Activated CD4-positive, alpha-beta T cell treated with anti-CD3 and anti-CD28 coated beads for 36 hours (primary cell): ENCODE measurements around the gene FUT8. TPM values are rescaled to one million over a fixed set of nuclear protein-coding genes. Genes with fewer than 3 reads are reported as not detected.
"Not testable (repeated sequence)": the region's sequence is repeated elsewhere in the genome, so short reads cannot be mapped to it uniquely, and the experiment has no call there.

ENCODE experiments used
- ATAC-seq: fragments of 200-7000 bp; cut with Tn5 transposase; one replicate; pipeline ENCODE4 v1.10.0; 2021; ENCODE audit warnings: mild to moderate bottlenecking, moderate library complexity
- CTCF ChIA-PET: fragments of 350-600 bp; sonication (Branson Sonifier 250); formaldehyde crosslinking; loops from one replicate; lab custom pipeline; 2021; ENCODE audit warnings: antibody characterized with exemption; lab: Charles Lee
- POLR2A ChIA-PET: fragments of 350-600 bp; sonication (Branson Sonifier 250); formaldehyde crosslinking; loops from one replicate; lab custom pipeline; 2021; ENCODE audit warnings: antibody characterized with exemption, inconsistent platforms; lab: Charles Lee
- DNase-seq: peaks from one replicate; pipeline ENCODE4 v3.0.0-alpha.2; 2020
- H3K27ac Mint-ChIP-seq: one replicate; pipeline ENCODE4 v1.8.0; 2021; ENCODE audit warnings: mixed read lengths
- H3K27me3 Mint-ChIP-seq: one replicate; pipeline ENCODE4 v1.8.0; 2021; ENCODE audit warnings: mixed read lengths
- H3K36me3 Mint-ChIP-seq: one replicate; pipeline ENCODE4 v1.8.0; 2021; ENCODE audit warnings: low read depth, mixed read lengths
- H3K4me1 Mint-ChIP-seq: one replicate; pipeline ENCODE4 v1.8.0; 2021; ENCODE audit warnings: mixed read lengths
- H3K4me3 Mint-ChIP-seq: one replicate; pipeline ENCODE4 v1.8.0; 2021; ENCODE audit warnings: mild to moderate bottlenecking, moderate library complexity, mixed read lengths
- H3K9me3 Mint-ChIP-seq: one replicate; pipeline ENCODE4 v1.8.0; 2021; ENCODE audit warnings: low read depth, mixed read lengths
- intact Hi-C, 2 experiments: fragments of 100-400 bp; cut with DNase I in 1 of 2; cut with micrococcal nuclease in 1 of 2; formaldehyde crosslinking; loops; one replicate each; pipeline versions ENCODE4 v1.14.2 to v1.15.1; 2022 to 2024; cut with DNase I, micrococcal nuclease
- total RNA-seq, 2 experiments: library from RNA; stranded (reverse); gene quantifications; one replicate each; pipeline ENCODE4 v1.2.3, GENCODE V29; 2021

The FUT8 gene
- total RNA-seq, 2 experiments from 2014 or later = 44.2 to 50.0 TPM

GRCh38 chr14:65415613-65416012 is 3.1 kb downstream of the FUT8 start:
- POLR2A ChIA-PET = interaction anchor here (0.6 to 1.1 kb wide), 2 partner anchors 232 to 545 kb away, joined by 3 read pairs; no protein-coding TSS in a partner anchor
- intact Hi-C loops = loop anchor here (1.0 to 5.0 kb wide), 3 partner anchors 409 to 655 kb away; no protein-coding TSS in a partner anchor
- Mint-ChIP-seq H3K27ac (no peak overlapping the region), H3K4me3 (no peak overlapping the region), H3K27me3 (no peaks in the 10 kb centered on the region), H3K36me3 (peaks cover 1% of the 10 kb centered on the region), H3K9me3 (no peaks in the 10 kb centered on the region), H3K4me1 (peaks cover 37% of the 10 kb centered on the region)
- no peak for ATAC-seq
- DNase-seq = no peak
- CTCF ChIA-PET = interaction anchor here (0.6 to 6.6 kb wide), 57 partner anchors 8 to 655 kb away, joined by 3 to 66 read pairs (median 3); no protein-coding TSS in a partner anchor

- ChIA-PET POLR2A (no interaction called here), CTCF (interaction anchor here (1.0 kb wide), 1 partner anchor 405 kb away, joined by 3 read pairs; no protein-coding TSS in a partner anchor)
- Mint-ChIP-seq H3K27ac (no peak overlapping the region), H3K4me3 (no peak overlapping the region), H3K9me3 (no peaks in the 10 kb centered on the region), H3K4me1 (peaks cover 31% of the 10 kb centered on the region), H3K36me3 (peaks cover 10% of the 10 kb centered on the region), H3K27me3 (no peaks in the 10 kb centered on the region)
- no peak for DNase-seq
- intact Hi-C loops = loop anchor here in 1 of 2 experiments (5.0 kb wide), 1 partner anchor 538 kb away; no protein-coding TSS in a partner anchor
- no peak for ATAC-seq
Observed at GRCh38 chr14:65419593-65420252, 7.2 kb downstream of the FUT8 start.

- peaks cover 19% of the 10 kb centered on the region for H3K36me3 Mint-ChIP-seq
- DNase-seq = no peak
- POLR2A ChIA-PET = interaction anchor here (0.7 kb wide), 1 partner anchor 19 kb away, joined by 3 read pairs; no protein-coding TSS in a partner anchor
Observed at GRCh38 chr14:65421201-65421981, 8.9 kb downstream of the FUT8 start.

GRCh38 chr14:65422088-65422834 is 9.7 kb downstream of the FUT8 start:
- ATAC-seq (no peak), DNase-seq (no peak)
- H3K36me3 Mint-ChIP-seq = peaks cover 25% of the 10 kb centered on the region
- H3K9me3 Mint-ChIP-seq = no peaks in the 10 kb centered on the region
- H3K27me3 Mint-ChIP-seq = no peaks in the 10 kb centered on the region
- no peak overlapping the region for H3K4me3 Mint-ChIP-seq
- H3K4me1 Mint-ChIP-seq = peaks cover 38% of the 10 kb centered on the region
- H3K27ac Mint-ChIP-seq = no peak overlapping the region
- POLR2A ChIA-PET = no interaction called here
- CTCF ChIA-PET = interaction anchor here (0.7 to 1.1 kb wide), 2 partner anchors 398 to 402 kb away, joined by 3 to 4 read pairs; no protein-coding TSS in a partner anchor
- intact Hi-C loops = no loop called here

More at GRCh38 chr14:65421201-65421981, 8.9 kb downstream of the FUT8 start:
- intact Hi-C loops = no loop called here
- Mint-ChIP-seq H3K27me3 (no peaks in the 10 kb centered on the region), H3K27ac (no peak overlapping the region), H3K4me3 (no peak overlapping the region), H3K9me3 (no peaks in the 10 kb centered on the region), H3K4me1 (peaks cover 37% of the 10 kb centered on the region)
- CTCF ChIA-PET = interaction anchor here (1.1 kb wide), 1 partner anchor 403 kb away, joined by 4 read pairs; no protein-coding TSS in a partner anchor
- no peak for ATAC-seq

- Mint-ChIP-seq H3K9me3 (no peaks in the 10 kb centered on the region), H3K4me3 (no peak overlapping the region), H3K4me1 (peaks cover 47% of the 10 kb centered on the region), H3K36me3 (peaks cover 25% of the 10 kb centered on the region), H3K27me3 (no peaks in the 10 kb centered on the region), H3K27ac (no peak overlapping the region)
- ATAC-seq (no peak), DNase-seq (no peak)
- POLR2A ChIA-PET = interaction anchor here (0.6 kb wide), 1 partner anchor 455 kb away, joined by 3 read pairs; no protein-coding TSS in a partner anchor
- CTCF ChIA-PET = interaction anchor here (1.9 kb wide), 1 partner anchor 9 kb away, joined by 5 read pairs; no protein-coding TSS in a partner anchor
- intact Hi-C loops = no loop called here
Observed at GRCh38 chr14:65423982-65424381, 11.5 kb downstream of the FUT8 start.

GRCh38 chr14:65424531-65424930 is 12.0 kb downstream of the FUT8 start:
- DNase-seq (no peak), ATAC-seq (no peak)
- CTCF ChIA-PET = interaction anchor here (1.9 kb wide), 1 partner anchor 9 kb away, joined by 5 read pairs; no protein-coding TSS in a partner anchor
- Mint-ChIP-seq H3K4me1 (peaks cover 43% of the 10 kb centered on the region), H3K4me3 (no peak overlapping the region), H3K27ac (no peak overlapping the region), H3K27me3 (no peaks in the 10 kb centered on the region), H3K36me3 (peaks cover 25% of the 10 kb centered on the region), H3K9me3 (no peaks in the 10 kb centered on the region)
- intact Hi-C loops = no loop called here
- POLR2A ChIA-PET = interaction anchor here (0.6 kb wide), 1 partner anchor 455 kb away, joined by 3 read pairs; no protein-coding TSS in a partner anchor

GRCh38 chr14:65425885-65426284 is 13.4 kb downstream of the FUT8 start:
- no peak overlapping the region for H3K4me3 Mint-ChIP-seq
- ChIA-PET POLR2A (no interaction called here), CTCF (interaction anchor here (0.7 kb wide), 1 partner anchor 33 kb away, joined by 3 read pairs; no protein-coding TSS in a partner anchor)

GRCh38 chr14:65426902-65427301 is 14.4 kb downstream of the FUT8 start:
- Mint-ChIP-seq H3K4me1 (peaks cover 46% of the 10 kb centered on the region), H3K36me3 (peaks cover 24% of the 10 kb centered on the region)
- POLR2A ChIA-PET, H3K4me3 Mint-ChIP-seq, H3K27ac Mint-ChIP-seq, DNase-seq, H3K9me3 Mint-ChIP-seq, H3K27me3 Mint-ChIP-seq, ATAC-seq, intact Hi-C loops, CTCF ChIA-PET: not testable (repeated sequence)

More at GRCh38 chr14:65425885-65426284, 13.4 kb downstream of the FUT8 start:
- DNase-seq (no peak), ATAC-seq (no peak)
- Mint-ChIP-seq H3K27me3 (no peaks in the 10 kb centered on the region), H3K9me3 (no peaks in the 10 kb centered on the region), H3K36me3 (peaks cover 25% of the 10 kb centered on the region), H3K27ac (peak overlapping the region; percentile 53), H3K4me1 (peaks cover 46% of the 10 kb centered on the region)
- intact Hi-C loops = no loop called here

- ChIA-PET CTCF (interaction anchor here (1.1 to 1.7 kb wide), 3 partner anchors 13 to 396 kb away, joined by 3 to 5 read pairs (median 4); no protein-coding TSS in a partner anchor), POLR2A (no interaction called here)
- peaks cover 61% of the 10 kb centered on the region for H3K4me1 Mint-ChIP-seq
- no peak overlapping the region for H3K27ac Mint-ChIP-seq
- intact Hi-C loops = no loop called here
- peaks cover 20% of the 10 kb centered on the region for H3K36me3 Mint-ChIP-seq
- no peak overlapping the region for H3K4me3 Mint-ChIP-seq
- no peak for ATAC-seq
- no peaks in the 10 kb centered on the region for H3K27me3 Mint-ChIP-seq
- H3K9me3 Mint-ChIP-seq = no peaks in the 10 kb centered on the region
- no peak for DNase-seq
Observed at GRCh38 chr14:65428691-65429090, 16.2 kb downstream of the FUT8 start.

GRCh38 chr14:65429757-65430156 is 17.2 kb downstream of the FUT8 start:
- CTCF ChIA-PET = interaction anchor here (0.8 to 1.2 kb wide), 2 partner anchors 15 to 245 kb away, joined by 3 to 5 read pairs; no protein-coding TSS in a partner anchor
- ATAC-seq (no peak), DNase-seq (no peak)
- POLR2A ChIA-PET = no interaction called here
- Mint-ChIP-seq H3K9me3 (peaks cover under 1% of the 10 kb centered on the region), H3K4me1 (peaks cover 56% of the 10 kb centered on the region), H3K27ac (no peak overlapping the region), H3K4me3 (no peak overlapping the region), H3K27me3 (no peaks in the 10 kb centered on the region), H3K36me3 (peaks cover 21% of the 10 kb centered on the region)
- intact Hi-C loops = no loop called here
